Liver (tissue), 9 donors: ENCODE results near the gene SEMA4D. TPM values are rescaled to one million over a fixed set of nuclear protein-coding genes. Genes with fewer than 3 reads are reported as not detected.

Experiments used
- DNase-seq: peaks from one replicate; pipeline ENCODE4 v3.0.0-alpha.2; 2017; ENCODE audit warnings: low spot score
- H3K27ac ChIP-seq, 2 donors: one replicate each; pipeline ENCODE4 v1.7.0; 2013; ENCODE audit warnings: inconsistent platforms in 2 of 2, low read length in 2 of 2, control low read depth in 1 of 2, low read depth in 1 of 2, mild to moderate bottlenecking in 1 of 2
- H3K27me3 ChIP-seq, 4 donors: one replicate each; pipeline versions ENCODE4 v1.6.1 to v1.7.0; 2013; ENCODE audit warnings: low read length in 3 of 4, inconsistent platforms in 1 of 4, mild to moderate bottlenecking in 1 of 4, moderate library complexity in 1 of 4; ENCODE audit not compliant: control insufficient read depth in 4 of 4, insufficient read depth in 4 of 4
- H3K36me3 ChIP-seq, 4 donors: one replicate each; pipeline versions ENCODE4 v1.6.1 to v1.7.0; 2013; ENCODE audit warnings: low read length in 3 of 4, mild to moderate bottlenecking in 3 of 4, low read depth in 1 of 4, moderate library complexity in 1 of 4; ENCODE audit not compliant: control insufficient read depth in 4 of 4, insufficient read depth in 3 of 4
- H3K4me1 ChIP-seq, 4 donors: one replicate each; pipeline versions ENCODE4 v1.6.1 to v1.7.0; 2013; ENCODE audit warnings: low read length in 3 of 4, mild to moderate bottlenecking in 3 of 4, moderate library complexity in 1 of 4; ENCODE audit not compliant: control insufficient read depth in 4 of 4, insufficient read depth in 4 of 4
- H3K4me3 ChIP-seq, 3 donors: one replicate each; pipeline versions ENCODE4 v1.6.1 to v1.7.0; 2013; ENCODE audit warnings: low read length in 3 of 3, control low read depth in 1 of 3, low read depth in 1 of 3, mild to moderate bottlenecking in 1 of 3
- H3K9ac ChIP-seq, 2 donors: one replicate each; pipeline ENCODE4 v1.7.0; 2013; ENCODE audit warnings: low read length in 2 of 2, mild to moderate bottlenecking in 2 of 2, moderate library complexity in 2 of 2, control low read depth in 1 of 2, low read depth in 1 of 2
- H3K9me3 ChIP-seq, 4 donors: one replicate each; pipeline versions ENCODE4 v1.6.1 to v1.7.0; 2013; ENCODE audit warnings: low read length in 3 of 4; ENCODE audit not compliant: control insufficient read depth in 4 of 4
- CTCF ChIP-seq: fragments of 150-350 bp; IDR thresholded peaks from 2 replicates; pipeline ENCODE4 v1.5.1; 2017; ENCODE audit warnings: improper control_type of control experiment, low read depth, low read length; ENCODE audit not compliant: missing input control
- EGR1 ChIP-seq, 2 donors: IDR thresholded peaks; 2 replicates each; pipeline ENCODE4 v1.6.1; 2016 to 2018; ENCODE audit warnings: antibody characterized with exemption in 2 of 2, low read depth in 2 of 2
- FOXA1 ChIP-seq: IDR thresholded peaks from 2 replicates; pipeline ENCODE4 v1.6.1; 2016; ENCODE audit warnings: antibody characterized with exemption
- FOXA2 ChIP-seq: IDR thresholded peaks from 2 replicates; pipeline ENCODE4 v1.6.1; 2016; ENCODE audit warnings: antibody characterized with exemption
- HNF4A ChIP-seq, 2 donors: conservative IDR thresholded peaks; 2 replicates each; pipeline ENCODE4 v1.6.1; 2016; ENCODE audit warnings: antibody characterized with exemption in 2 of 2, mild to moderate bottlenecking in 2 of 2
- HNF4G ChIP-seq: IDR thresholded peaks from 2 replicates; pipeline ENCODE4 v1.6.1; 2016; ENCODE audit warnings: antibody characterized with exemption
- MAX ChIP-seq: IDR thresholded peaks from 2 replicates; pipeline ENCODE4 v1.6.1; 2016; ENCODE audit warnings: antibody characterized with exemption
- NR2F2 ChIP-seq: IDR thresholded peaks from 2 replicates; pipeline ENCODE4 v1.6.1; 2016; ENCODE audit warnings: antibody characterized with exemption
- RAD21 ChIP-seq, 2 donors: IDR thresholded peaks; 2 replicates each; pipeline ENCODE4 v1.6.1; 2016; ENCODE audit warnings: antibody characterized with exemption in 2 of 2, mild to moderate bottlenecking in 2 of 2
- RXRA ChIP-seq, 2 donors: IDR thresholded peaks; 2 replicates each; pipeline ENCODE4 v1.6.1; 2017 to 2018; ENCODE audit warnings: antibody characterized with exemption in 2 of 2, mild to moderate bottlenecking in 1 of 2
- YY1 ChIP-seq: IDR thresholded peaks from 2 replicates; pipeline ENCODE4 v1.6.1; 2016; ENCODE audit warnings: antibody characterized with exemption, mild to moderate bottlenecking
- ZBTB33 ChIP-seq: IDR thresholded peaks from 2 replicates; pipeline ENCODE4 v1.6.1; 2016; ENCODE audit warnings: antibody characterized with exemption
- WGBS: extraction: QIAGEN DNeasy Blood & Tissue Kit; methylation state at CpG from one replicate; pipeline ENCODE4 v1.1.7; 2013; 5-methylcytosine and 5-hydroxymethylcytosine counted together
- polyA plus RNA-seq, 2 donors: library from polyadenylated mRNA; stranded (reverse) in 1 of 2; unstranded in 1 of 2; fragments of 200-250 nt in 1 of 2; fragments of >200 nt in 1 of 2; fragmentation: Nextera tagmentation in 1 of 2; extraction: Ambion mirVana in 1 of 2; gene quantifications; one replicate each; pipeline versions ENCODE4 v1.2.1 to v1.2.3, GENCODE V29; 2013 to 2015
- total RNA-seq, 2 donors: library from RNA; depleted of rRNA; stranded (reverse); fragments of >200 nt; gene quantifications; one replicate each; pipeline ENCODE4 v1.2.3, GENCODE V29; 2014
- TF ChIP-seq, protein P1 (sequence below): IDR thresholded peaks from 2 replicates; pipeline ENCODE4 v1.6.1; 2016; ENCODE audit warnings: antibody characterized with exemption
- TF ChIP-seq, protein P2 (sequence below): IDR thresholded peaks from 2 replicates; pipeline ENCODE4 v1.6.1; 2016; ENCODE audit warnings: antibody characterized with exemption, mild to moderate bottlenecking
- donor health status: healthy.
- donor health status: healthy.
- donor health status: healthy.
- donor health status: healthy.
- donor health status: healthy.

The SEMA4D gene
- total and polyA plus RNA-seq, 4 donors: 1.4 to 12.0 (median 4.1) TPM

DNA sequence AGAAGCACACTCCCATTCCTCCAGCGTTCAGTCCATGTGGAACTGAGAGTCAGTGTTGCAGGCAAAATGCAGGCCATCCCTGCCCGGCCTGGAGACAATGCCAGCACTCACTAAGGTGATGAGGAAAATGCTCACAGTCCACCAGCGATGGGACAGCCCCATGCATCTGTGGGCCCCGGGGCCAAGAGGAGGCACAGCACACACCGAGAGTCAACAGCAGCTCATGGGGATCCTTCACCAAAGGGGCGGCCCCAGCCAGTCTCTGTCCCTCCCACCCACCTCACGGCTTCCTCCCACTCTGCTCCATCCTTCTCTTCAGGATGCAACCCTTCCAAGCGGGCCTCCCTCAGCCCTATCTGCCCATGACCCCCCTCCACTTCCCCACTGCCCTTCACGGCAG lies 6.2 kb downstream of the SEMA4D start:
- TF ChIP-seq ZBTB33 (no peak), RAD21 (IDR thresholded peaks at IDR 0.05) (no peak), HNF4G (no peak), CTCF (no peak), EGR1 (IDR thresholded peaks at IDR 0.05; ENCODE audit: low read depth in 2 of 2) (no peak)
- TF ChIP-seq, protein P1, sequence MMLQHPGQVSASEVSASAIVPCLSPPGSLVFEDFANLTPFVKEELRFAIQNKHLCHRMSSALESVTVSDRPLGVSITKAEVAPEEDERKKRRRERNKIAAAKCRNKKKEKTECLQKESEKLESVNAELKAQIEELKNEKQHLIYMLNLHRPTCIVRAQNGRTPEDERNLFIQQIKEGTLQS: no peak
- no peaks in the 10 kb centered on the region for H3K9me3 ChIP-seq
- no peak overlapping the region for H3K4me3 ChIP-seq
- H3K4me1 ChIP-seq: no peaks in the 10 kb centered on the region
- H3K27me3 ChIP-seq: no peaks in the 10 kb centered on the region
- no peak overlapping the region for H3K27ac ChIP-seq
- no peak for DNase-seq
- WGBS: 92% methylated on average over 9 of the region's 9 CpGs
- no peak overlapping the region for H3K9ac ChIP-seq
- no peaks in the 10 kb centered on the region for H3K36me3 ChIP-seq

GRCh38 chr9:89489548-89490530 lies 8.1 kb downstream of the SEMA4D start:
- no peak for DNase-seq
- TF ChIP-seq, protein P1: no peak
- TF ChIP-seq FOXA2 (no peak), HNF4G (no peak), FOXA1 (no peak), EGR1 (IDR thresholded peaks at IDR 0.05; ENCODE audit: low read depth in 2 of 2) (no peak), ZBTB33 (no peak), YY1 (no peak), MAX (no peak), CTCF (no peak), NR2F2 (no peak), RAD21 (IDR thresholded peaks at IDR 0.05) (no peak), RXRA (IDR thresholded peaks at IDR 0.05) (no peak), HNF4A (conservative IDR thresholded peaks at IDR 0.05) (no peak)
- TF ChIP-seq, protein P2, sequence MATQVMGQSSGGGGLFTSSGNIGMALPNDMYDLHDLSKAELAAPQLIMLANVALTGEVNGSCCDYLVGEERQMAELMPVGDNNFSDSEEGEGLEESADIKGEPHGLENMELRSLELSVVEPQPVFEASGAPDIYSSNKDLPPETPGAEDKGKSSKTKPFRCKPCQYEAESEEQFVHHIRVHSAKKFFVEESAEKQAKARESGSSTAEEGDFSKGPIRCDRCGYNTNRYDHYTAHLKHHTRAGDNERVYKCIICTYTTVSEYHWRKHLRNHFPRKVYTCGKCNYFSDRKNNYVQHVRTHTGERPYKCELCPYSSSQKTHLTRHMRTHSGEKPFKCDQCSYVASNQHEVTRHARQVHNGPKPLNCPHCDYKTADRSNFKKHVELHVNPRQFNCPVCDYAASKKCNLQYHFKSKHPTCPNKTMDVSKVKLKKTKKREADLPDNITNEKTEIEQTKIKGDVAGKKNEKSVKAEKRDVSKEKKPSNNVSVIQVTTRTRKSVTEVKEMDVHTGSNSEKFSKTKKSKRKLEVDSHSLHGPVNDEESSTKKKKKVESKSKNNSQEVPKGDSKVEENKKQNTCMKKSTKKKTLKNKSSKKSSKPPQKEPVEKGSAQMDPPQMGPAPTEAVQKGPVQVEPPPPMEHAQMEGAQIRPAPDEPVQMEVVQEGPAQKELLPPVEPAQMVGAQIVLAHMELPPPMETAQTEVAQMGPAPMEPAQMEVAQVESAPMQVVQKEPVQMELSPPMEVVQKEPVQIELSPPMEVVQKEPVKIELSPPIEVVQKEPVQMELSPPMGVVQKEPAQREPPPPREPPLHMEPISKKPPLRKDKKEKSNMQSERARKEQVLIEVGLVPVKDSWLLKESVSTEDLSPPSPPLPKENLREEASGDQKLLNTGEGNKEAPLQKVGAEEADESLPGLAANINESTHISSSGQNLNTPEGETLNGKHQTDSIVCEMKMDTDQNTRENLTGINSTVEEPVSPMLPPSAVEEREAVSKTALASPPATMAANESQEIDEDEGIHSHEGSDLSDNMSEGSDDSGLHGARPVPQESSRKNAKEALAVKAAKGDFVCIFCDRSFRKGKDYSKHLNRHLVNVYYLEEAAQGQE: no peak
- H3K27ac ChIP-seq: no peak overlapping the region
- H3K9ac ChIP-seq: no peak overlapping the region
- no peak overlapping the region for H3K4me3 ChIP-seq
- no peaks in the 10 kb centered on the region for H3K9me3 ChIP-seq
- no peaks in the 10 kb centered on the region for H3K4me1 ChIP-seq
- no peaks in the 10 kb centered on the region for H3K27me3 ChIP-seq
- WGBS: 80% methylated on average over 13 of the region's 13 CpGs
- H3K36me3 ChIP-seq: no peaks in the 10 kb centered on the region
